IPS-18c (cell line): ENCODE results near the gene GXYLT2.

Experiments
- H3K4me3 ChIP-seq: 2 replicates; pipeline ENCODE4 v1.7.0; 2013; ENCODE audit warnings: low read depth, mild to moderate bottlenecking, low read length, moderate library complexity; ENCODE audit not compliant: insufficient read depth
- H3K9me3 ChIP-seq: one replicate; pipeline ENCODE4 v1.6.1; 2013; ENCODE audit warnings: mild to moderate bottlenecking, low read length, moderate library complexity; ENCODE audit not compliant: control insufficient read depth, insufficient read depth

GXYLT2 gene

GRCh38 chr3:72890166-72890925, 2.5 kb downstream of the GXYLT2 start:
- H3K4me3 ChIP-seq, result no peak overlapping the region
- H3K9me3 ChIP-seq, result no peaks in the 10 kb centered on the region

- Histone ChIP-seq H3K9me3 (no peaks in the 10 kb centered on the region), H3K4me3 (no peak overlapping the region)
Measured at GRCh38 chr3:72891053-72891855, 3.4 kb downstream of the GXYLT2 start.

- Histone ChIP-seq H3K9me3 (no peaks in the 10 kb centered on the region), H3K4me3 (no peak overlapping the region)
Measured at GRCh38 chr3:72892081-72892775, 4.4 kb downstream of the GXYLT2 start.

- Histone ChIP-seq H3K4me3 (no peak overlapping the region), H3K9me3 (no peaks in the 10 kb centered on the region)
Measured at GRCh38 chr3:72892870-72893269, 5.0 kb downstream of the GXYLT2 start.

- Histone ChIP-seq H3K4me3 (no peak overlapping the region), H3K9me3 (no peaks in the 10 kb centered on the region)
Measured at GRCh38 chr3:72894976-72895552, 7.2 kb downstream of the GXYLT2 start.

- H3K9me3 ChIP-seq, result no peaks in the 10 kb centered on the region
- no peak overlapping the region for H3K4me3 ChIP-seq
Measured at GRCh38 chr3:72896996-72897757, 9.3 kb downstream of the GXYLT2 start.

GRCh38 chr3:72897758-72898007, 9.8 kb downstream of the GXYLT2 start:
- H3K4me3 ChIP-seq, result no peak overlapping the region
- no peaks in the 10 kb centered on the region for H3K9me3 ChIP-seq

- no peak overlapping the region for H3K4me3 ChIP-seq
- no peaks in the 10 kb centered on the region for H3K9me3 ChIP-seq
Measured at GRCh38 chr3:72899349-72899765, 11.5 kb downstream of the GXYLT2 start.

GRCh38 chr3:72900048-72900447, 12.2 kb downstream of the GXYLT2 start:
- H3K4me3 ChIP-seq, result no peak overlapping the region
- no peaks in the 10 kb centered on the region for H3K9me3 ChIP-seq

- no peaks in the 10 kb centered on the region for H3K9me3 ChIP-seq
Measured at GRCh38 chr3:72901840-72902239, 14.0 kb downstream of the GXYLT2 start.

GRCh38 chr3:72903004-72903403, 15.2 kb downstream of the GXYLT2 start:
- Histone ChIP-seq H3K4me3 (no peak overlapping the region), H3K9me3 (no peaks in the 10 kb centered on the region)

More at GRCh38 chr3:72901840-72902239, 14.0 kb downstream of the GXYLT2 start:
- H3K4me3 ChIP-seq, result no peak overlapping the region

- no peak overlapping the region for H3K4me3 ChIP-seq
- no peaks in the 10 kb centered on the region for H3K9me3 ChIP-seq
Measured at GRCh38 chr3:72904163-72904562, 16.3 kb downstream of the GXYLT2 start.

- Histone ChIP-seq H3K4me3 (no peak overlapping the region), H3K9me3 (no peaks in the 10 kb centered on the region)
Measured at GRCh38 chr3:72906154-72906553, 18.3 kb downstream of the GXYLT2 start.

- H3K4me3 ChIP-seq, result no peak overlapping the region
- no peaks in the 10 kb centered on the region for H3K9me3 ChIP-seq
Measured at GRCh38 chr3:72907131-72907711, 19.4 kb downstream of the GXYLT2 start.

GRCh38 chr3:72907731-72908620, 20.1 kb downstream of the GXYLT2 start:
- no peak overlapping the region for H3K4me3 ChIP-seq
- H3K9me3 ChIP-seq, result no peaks in the 10 kb centered on the region

- Histone ChIP-seq H3K4me3 (no peak overlapping the region), H3K9me3 (no peaks in the 10 kb centered on the region)
Measured at GRCh38 chr3:72909591-72909990, 21.7 kb downstream of the GXYLT2 start.
